Gastroesophageal sphincter (tissue), 3 donors: ENCODE data around the gene E2F2.

Experiments
- CTCF ChIP-seq, 4 experiments: fragments of 200-600 bp in 2 of 4; fragments of 450-650 bp in 2 of 4; sonication (generic) in 1 of 4; IDR thresholded peaks; one replicate each; pipeline ENCODE4 v1.5.1; 2017 to 2019; ENCODE audit warnings: antibody characterized with exemption in 4 of 4, mild to moderate bottlenecking in 2 of 4, moderate library complexity in 2 of 4
- EP300 ChIP-seq: sonication (generic); formaldehyde crosslinking; IDR thresholded peaks from one replicate; pipeline ENCODE4 v1.6.1; 2017; ENCODE audit warnings: antibody characterized with exemption, mild to moderate bottlenecking
- POLR2A ChIP-seq, 2 donors: fragments of 450-650 bp; IDR thresholded peaks; one replicate each; pipeline ENCODE4 v1.6.1; 2017; ENCODE audit warnings: antibody characterized with exemption in 2 of 2, mild to moderate bottlenecking in 2 of 2, moderate library complexity in 1 of 2
- POLR2AphosphoS5 ChIP-seq: sonication (generic); formaldehyde crosslinking; IDR thresholded peaks from one replicate; pipeline ENCODE4 v1.6.1; 2017; ENCODE audit warnings: antibody characterized with exemption

- TF ChIP-seq CTCF (IDR thresholded peaks at IDR 0.05) (no peak), EP300 (no peak), POLR2A (IDR thresholded peaks at IDR 0.05) (no peak), POLR2AphosphoS5 (no peak)
Observed at GRCh38 chr1:23481026-23481597, 49.9 kb downstream of the E2F2 start.
